HG03439 (cell line): ENCODE data around the gene KCTD7.
A peak's percentile ranks its signal among the peaks of the same experiment; 100 is the strongest.
"Not testable (repeated sequence)": the region's sequence is repeated elsewhere in the genome, so short reads cannot be mapped to it uniquely, and the experiment has no call there.

Source experiments
- ATAC-seq: cut with Tn5 transposase; IDR thresholded peaks from one replicate; pipeline ENCODE4 v1.9.1; 2021; ENCODE audit warnings: mild to moderate bottlenecking, moderate library complexity; ENCODE audit not compliant: unreplicated experiment

Gene KCTD7

DNA sequence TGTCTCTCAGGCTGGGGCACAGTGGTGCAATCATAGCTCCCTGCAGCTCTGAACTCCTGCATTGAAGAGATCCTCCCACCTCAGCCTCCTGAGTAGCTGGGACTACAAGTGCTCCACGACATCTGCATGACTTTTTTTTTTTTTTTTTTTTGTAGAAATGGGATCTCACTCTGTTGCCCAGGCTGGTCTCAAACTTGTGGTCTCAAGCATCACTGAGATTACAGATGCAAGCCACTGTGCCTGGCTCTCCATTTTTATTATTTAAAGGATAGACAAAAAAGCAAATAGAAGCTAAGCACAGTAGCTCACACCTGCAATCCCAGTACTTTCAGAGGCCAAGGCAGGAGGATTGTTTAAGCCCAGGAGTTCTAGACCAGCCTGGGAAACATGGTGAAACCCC lies 13.0 kb upstream of the KCTD7 start:
- no peak for ATAC-seq

DNA sequence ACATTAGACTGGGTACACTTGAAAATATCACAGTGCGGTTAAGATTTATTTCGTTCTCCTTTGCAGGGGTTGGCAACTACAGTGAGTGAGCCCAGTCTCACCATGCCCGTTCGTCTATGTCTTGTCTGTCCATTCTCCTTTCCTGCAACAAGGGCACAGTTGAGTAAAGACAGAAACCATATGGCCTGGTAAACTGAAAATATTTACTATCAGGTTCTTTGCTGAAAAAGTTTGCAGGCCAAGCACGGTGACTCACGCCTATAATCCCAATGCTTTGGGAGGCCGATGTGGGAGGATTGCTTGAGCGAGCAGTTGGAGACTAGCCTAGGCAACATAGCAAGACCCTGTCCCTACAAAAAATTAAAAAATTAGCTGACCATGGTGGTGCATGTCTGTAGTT lies 11.4 kb upstream of the KCTD7 start:
- no peak for ATAC-seq

DNA sequence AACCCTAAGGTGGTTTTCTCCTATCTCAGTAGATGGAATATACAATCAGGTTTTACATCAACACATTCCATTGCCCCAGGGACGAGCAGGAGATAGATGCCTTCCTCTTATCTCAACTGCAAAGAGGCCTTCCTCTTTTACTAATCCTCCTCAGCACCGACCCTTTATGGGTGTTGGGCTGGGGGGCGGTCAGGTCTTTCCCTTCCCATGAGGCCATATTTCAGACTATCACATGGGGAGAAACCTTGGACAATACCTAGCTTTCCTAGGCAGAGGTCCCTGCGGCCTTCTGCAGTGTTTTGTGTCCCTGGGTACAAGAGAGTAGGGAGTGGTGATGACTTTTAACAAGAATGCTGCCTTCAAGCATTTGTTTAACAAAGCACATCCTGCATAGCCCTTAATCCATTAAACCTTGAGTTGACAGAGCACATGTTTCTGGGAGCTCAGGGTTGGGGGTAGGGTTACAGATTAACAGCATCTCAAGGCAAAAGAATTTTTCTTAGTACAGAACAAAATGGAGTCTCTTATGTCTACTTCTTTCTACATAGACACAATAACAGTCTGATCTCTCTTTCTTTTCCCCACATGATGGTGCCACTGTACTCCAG lies 9.2 kb upstream of the KCTD7 start:
- not testable (repeated sequence) for ATAC-seq

DNA sequence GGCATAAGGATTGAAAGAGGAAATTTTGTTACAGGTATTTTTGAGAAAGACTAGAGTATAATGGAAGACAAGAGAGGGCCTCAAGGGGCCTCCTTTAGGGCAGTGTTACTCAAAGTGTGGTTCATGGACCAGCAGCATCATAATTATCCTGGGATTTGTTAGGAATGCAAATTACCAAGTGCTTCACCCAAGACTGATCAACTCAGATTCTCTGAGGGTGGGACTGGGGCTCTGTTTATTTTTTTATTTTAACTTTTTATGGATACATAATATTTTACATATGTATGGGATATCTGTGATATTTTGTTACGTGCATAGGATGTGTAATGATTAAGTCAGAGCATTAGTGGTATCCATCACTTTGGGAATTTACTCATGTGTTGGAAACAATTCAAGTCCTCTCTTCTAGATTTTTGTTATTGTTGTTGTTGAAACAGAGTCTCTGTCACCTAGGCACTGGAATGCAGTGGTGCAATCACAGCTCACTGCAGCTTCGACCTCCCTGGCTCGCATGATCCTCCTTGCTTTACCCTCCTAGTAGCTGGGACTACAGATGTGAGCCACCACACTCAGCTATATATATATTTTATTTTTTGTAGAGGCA lies 2.2 kb upstream of the KCTD7 start:
- no peak for ATAC-seq

DNA sequence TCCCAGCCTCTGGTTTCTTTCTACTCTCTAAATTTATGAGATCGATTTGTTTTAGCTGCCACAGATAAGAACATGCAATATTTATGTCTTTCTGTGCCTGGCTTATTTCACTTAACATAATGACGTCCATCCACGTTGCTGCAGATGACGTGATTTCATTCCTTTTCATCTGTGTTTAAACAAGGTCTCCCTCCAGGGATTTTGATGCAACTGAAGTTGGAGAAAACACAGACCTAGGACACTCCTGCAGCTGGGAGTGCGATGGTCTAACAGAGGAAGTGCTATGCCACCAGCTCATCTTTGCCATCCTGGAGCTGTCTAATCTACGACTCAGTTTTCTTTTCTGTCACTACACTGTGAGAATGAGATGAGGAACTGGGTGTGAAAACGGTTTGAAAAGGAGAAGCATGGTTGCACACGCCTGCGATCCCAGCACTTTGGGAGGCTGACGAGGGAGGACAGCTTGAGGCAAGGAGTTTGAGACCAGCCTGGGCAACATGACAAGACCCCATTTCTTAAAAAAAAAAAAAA lies 1.5 kb upstream of the KCTD7 start:
- no peak for ATAC-seq

DNA sequence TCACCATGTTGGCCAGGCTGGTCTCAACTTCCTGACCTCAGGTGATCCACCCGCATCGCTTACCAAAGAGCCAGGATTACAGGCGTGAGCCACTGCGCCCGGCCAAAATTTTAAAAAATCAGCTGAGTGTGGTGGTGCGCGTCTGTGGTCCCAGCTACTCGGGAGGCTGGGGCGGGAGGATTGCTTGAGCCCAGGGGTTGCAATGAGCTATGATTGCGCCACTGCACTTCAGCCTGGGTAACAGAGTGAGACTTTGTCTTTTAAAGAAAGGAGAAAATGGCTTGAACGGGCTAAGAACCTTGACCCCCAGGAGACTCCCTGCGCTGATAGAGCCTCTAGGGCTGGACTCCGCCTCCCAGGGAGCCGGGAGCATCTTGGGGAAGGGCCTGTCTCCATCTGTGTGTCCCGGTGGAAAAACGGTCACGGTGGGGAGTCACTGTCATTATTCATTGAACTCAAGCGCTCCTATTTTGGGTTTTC lies 760 bp upstream of the KCTD7 start:
- peak; percentile 8 for ATAC-seq

DNA sequence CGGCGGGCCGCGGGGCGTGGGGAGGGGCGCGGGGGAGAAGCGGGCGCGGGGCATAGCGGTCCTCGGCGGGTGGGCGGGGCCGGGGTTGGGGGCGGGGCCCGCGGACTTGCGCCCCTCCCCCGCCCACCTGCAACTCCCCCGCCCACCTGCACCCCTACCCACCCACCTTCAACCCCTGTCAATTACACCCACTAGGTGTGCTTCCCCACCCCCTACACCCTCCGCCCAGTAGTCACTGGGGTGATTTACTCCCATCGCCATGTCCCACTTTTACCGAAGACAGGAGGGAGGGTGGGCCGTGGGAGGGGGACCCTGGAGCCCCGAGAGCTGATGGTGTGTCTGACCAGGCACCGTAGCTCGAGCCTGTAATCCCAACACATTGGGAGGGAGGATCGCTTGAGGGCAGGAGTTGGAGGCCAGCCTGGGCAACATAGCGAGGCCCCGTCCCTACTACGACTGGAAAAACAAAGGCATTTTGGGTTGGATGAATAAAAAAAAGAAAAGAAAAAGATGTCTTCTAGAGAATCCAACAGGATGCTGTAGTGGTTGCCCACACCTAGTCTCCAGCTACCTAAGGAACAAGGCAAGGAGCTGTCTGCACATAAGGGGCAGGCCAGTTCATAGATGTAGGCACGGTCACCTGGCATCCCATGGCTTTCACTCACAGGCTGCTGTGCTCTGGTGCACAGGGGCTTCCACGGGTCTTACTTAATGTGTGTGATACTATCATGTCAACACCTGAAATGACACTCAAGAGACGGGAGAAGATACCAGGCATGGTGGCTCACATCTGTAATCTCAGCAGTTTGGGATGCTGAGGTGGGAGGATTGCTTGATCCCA lies 761 bp downstream of the KCTD7 start:
- no peak for ATAC-seq

DNA sequence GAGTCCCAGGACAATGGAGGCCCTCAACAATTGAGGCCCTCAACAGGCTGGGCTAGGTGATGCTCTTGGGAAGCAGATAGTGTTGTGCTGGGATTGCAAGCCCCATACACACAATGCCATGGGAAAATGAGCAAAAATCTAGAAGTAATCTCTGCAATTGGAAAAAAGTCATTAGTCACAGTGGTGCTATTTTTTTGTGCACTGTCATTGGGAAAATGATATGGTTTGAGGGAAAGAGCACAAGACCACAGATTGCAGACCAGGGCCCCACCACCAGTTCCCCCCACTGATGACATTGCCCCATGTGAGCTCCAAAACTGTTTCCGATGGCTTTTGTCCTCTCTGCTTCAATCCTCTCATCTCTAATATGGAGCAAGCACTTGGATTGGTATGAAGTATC lies 1.9 kb downstream of the KCTD7 start:
- ATAC-seq = no peak

DNA sequence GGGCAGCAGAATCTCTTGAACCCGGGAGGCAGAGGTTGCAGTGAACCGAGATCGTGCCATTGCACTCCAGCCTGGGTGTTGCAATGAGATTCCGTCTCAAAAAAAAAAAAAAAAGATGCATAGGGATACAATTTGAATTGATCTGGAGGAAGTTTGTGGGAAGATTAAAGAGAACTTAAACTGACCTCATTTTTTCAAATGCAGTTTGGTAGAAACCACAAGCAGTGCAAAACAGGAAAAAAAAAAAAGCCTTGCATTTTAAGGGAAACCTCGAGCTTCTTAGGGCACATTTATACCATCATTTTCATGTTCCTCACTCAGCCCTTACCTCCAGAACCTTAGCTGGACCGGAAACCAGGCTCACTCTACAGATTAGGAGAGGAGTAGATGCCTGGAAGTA lies 2.8 kb downstream of the KCTD7 start:
- no peak for ATAC-seq

DNA sequence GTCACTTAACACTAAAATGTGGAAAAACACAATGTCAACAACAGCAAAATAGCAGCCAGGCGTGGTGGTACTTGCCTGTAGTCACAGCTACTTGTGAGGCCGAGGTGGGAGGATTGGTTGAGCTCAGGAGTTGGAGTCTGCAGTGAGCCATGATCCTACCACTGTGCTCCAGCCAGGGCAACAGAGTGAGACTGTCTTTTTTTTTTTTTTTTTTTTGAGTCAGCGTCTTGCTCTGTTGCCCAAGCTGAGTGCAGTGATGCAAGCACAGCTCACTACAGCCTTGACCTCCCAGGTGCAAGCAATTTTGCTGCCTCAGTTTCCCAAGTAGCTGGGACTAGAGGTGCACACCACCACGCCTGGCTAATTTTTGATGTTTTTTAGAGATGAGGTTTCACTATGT lies 6.1 kb downstream of the KCTD7 start:
- no peak for ATAC-seq

DNA sequence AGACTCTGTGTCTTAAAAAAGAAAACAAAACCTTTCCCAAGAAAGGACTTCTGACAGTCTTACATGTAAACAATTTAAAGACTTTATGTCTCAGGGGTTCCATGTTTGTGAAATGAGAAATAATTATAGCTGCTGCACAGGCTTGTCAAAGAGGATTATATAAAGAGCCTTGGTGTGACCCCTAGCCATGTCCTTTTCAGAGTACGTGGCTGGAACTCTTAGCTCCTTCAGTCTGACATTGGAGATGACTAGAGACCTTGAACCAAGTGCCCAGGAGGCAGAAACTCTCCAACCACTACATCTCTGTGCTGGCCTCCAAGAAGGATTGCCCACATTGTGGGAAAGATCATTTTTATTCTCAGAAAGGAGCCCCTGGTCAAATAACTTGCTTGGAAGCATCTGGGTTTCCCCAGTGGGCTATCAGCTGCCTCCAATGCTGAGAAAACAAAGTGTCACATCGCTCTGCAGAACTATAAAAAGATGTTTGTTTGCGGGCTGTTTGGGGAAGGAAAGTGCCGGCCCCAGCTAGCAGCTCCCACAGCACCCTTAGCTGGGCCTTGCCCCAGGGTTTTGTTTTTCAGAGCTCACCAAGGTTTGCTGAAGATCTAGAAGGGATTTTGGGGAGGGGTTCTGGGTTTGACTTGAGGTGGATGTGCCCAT lies 6.8 kb downstream of the KCTD7 start:
- ATAC-seq = not testable (repeated sequence)

DNA sequence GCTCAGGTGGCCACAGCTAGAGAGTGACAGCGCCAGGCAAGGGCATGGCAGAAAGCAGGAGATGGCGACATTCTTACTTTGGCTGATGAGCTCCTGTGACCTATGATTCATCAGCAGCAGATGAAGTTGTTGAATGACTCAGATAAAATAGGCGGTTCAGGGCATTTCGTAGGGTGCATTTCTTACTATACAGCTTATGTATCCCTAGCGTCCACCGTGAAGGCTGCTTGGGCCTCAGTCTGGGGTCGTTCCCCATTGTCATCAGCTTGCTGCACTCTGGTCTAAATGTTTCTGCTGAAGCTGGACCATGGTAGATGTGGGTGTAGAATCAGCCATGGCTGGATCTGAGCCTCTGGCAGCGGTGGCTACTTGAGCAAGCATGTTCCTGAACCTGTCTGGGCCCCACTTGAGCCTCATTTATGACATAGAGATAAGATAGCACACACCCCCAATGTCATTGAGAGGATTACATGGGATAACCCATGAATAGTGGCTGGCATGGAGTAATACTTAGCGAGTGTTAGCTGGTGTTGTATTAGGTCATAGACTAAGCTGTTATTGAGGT lies 7.4 kb downstream of the KCTD7 start:
- ATAC-seq = peak; percentile 65

DNA sequence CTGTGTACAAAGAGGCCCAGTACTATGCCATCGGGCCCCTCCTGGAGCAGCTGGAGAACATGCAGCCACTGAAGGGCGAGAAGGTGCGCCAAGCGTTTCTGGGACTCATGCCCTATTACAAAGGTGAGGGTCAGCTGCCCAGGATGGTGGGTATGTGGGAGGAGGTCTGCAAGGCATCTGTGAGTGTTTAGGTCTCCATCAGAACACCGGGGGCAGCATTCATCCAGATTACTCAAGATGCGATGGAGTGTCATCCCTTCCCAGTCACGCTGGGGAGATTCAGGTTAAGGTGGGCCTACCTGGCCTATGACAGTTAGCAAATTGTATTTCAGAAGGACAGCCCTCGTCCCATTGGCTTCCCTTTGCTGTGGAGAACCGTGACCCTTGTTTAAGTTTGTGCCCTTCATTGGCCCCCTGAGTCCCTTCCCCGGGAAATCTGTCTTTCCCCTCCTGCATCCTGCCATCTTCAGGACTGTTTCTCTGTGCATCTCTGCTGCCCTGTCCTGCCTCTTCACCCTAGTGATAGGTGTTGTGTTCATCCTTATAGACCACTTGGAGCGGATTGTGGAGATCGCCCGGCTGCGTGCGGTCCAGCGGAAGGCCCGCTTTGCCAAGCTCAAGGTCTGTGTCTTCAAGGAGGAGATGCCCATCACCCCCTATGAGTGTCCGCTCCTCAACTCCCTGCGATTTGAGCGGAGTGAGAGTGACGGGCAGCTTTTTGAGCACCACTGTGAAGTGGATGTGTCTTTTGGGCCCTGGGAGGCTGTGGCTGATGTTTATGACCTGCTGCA lies 9.8 kb downstream of the KCTD7 start:
- ATAC-seq = no peak

DNA sequence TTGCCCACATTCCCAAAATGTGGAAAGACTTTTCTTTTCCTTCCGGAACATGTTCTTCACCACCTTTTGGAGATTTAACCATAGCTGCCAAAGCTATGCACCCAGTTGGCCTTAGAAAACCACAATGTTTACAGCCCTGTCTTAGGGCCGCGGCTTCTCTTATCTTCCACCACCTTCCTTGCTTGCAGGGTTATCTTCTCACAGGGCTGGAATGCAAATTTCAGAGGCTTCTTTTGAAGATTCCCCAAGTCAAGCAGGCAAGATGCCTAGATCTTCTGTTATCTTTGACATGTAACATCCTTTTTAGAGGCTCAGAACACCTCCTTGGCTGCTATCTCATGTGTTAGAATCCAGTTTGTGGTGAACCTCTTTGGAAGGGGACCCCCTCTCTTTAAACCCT lies 11.1 kb downstream of the KCTD7 start:
- ATAC-seq = no peak

DNA sequence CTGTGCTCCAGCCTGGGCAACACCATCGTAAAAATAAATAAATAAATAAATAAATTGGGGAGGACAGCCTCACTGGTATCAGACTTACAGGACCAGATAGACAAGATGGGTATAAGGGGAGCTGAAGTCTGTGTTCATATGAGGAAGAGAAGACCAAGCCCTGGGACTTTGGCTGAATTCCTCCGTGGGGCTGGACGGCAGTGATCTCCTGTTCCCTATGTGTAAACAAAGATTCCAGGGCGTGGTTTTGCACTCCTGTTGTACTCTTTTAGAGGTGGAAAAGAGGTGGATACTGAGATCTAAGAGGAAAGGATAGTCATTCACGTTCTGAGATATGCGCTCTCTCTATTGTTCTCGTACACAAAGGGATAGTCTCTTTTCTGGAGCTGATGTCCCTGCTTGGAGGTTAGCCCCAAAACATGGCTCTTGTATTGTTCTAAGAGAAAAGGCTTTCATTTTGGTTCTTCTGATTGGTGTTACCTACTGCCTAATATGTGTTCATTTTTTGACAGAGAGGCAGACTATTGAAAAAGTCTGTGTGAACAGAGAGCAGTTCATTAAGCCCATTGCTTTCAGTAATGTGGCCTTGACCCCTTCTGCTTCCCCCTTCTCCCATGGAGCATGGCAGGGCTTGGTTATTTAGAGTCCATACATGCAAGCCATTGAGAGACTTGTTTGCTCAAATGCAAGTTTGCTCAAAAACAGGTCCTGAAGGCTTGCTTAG lies 12.3 kb downstream of the KCTD7 start:
- no peak for ATAC-seq

DNA sequence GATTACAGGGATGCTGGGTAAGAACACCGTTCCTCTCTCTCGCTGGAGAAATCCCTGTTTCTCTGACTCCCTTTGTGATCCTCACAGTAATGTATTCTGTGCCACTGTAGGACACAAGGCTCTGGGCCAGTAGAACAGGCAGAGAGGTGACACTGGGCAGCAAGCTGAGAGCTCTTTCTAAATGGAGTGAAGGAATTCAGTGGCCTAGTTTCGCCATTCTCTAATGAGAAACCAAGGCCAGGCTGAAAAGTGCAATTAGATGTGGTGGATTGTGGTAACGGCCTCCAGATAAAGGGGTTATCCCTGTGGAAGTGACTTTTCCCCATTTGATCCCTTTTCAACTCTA lies 12.8 kb downstream of the KCTD7 start:
- no peak for ATAC-seq

DNA sequence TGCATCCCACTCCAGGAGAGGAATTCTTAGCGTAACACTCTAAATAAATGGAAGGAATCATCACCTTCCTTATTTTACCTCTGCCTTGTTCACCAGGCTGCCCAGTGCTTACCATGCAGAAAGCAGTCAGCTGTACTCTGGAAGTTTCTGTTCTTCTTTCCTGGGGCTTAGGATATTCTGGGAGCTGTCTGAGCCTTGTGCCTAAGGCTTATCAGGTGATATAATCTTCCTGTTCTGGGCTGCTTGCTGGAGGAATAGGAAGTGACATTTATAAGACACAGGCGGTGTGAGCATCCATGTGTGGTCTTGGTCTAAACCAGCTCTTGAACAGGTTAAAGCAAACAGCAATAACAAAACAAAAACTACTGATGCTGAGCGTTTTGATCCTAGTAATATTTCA lies 13.5 kb downstream of the KCTD7 start:
- no peak for ATAC-seq

DNA sequence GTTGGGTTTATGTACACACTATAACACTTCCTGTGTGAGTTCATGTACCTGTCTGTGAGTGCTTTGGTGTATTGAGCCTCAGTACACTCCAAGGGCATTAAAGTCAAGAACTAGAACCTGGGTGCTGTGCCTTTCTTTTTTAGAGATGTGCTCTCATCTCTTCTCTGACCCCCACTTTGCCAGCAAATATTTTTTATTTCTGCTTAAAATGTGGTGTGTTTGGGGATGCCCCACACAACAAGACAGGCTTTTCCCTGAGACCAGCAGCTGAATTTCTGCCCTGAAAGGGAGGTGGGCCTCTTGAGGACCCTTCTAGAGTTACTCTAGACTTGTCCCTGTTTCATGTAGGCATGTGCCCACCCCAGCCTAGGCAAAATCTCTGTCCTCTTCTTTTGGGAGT lies 14.3 kb downstream of the KCTD7 start:
- no peak for ATAC-seq

DNA sequence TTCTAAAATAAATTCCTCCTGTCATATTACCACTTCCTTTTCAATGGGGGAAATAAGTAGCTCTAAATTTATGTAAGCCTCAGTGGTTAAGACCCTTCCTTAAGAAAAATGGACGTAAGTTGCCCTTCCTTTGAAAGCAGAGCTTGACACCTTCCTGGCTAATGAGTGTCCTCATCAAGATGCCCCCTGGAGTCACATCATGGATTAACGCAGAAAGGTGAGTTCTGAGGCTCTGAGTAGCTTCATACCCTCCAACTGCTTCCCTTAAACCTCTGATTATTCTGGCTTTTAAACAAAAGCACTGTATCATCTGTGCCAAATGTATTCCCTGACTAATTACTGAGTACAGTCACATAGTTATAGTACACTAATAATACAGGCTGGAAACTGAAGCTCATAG lies 14.7 kb downstream of the KCTD7 start:
- no peak for ATAC-seq

DNA sequence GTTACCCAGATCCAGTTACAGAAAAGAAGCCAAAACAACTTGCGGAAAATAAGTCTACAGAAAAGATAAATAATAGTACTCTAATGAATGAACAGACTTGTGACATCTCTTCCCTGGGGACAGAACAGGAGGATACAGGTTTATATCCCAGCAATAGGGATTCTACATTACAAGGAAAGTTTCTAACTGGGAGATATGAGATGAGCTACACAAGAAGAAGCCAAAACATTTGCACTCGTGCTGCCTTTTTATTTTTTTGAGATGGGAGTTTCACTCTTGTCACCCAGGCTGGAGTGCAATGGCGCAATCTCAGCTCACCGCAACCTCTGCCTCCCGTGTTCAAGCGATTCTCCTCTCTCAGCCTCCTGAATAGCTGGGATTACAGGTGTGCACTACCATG lies 22.3 kb downstream of the KCTD7 start:
- ATAC-seq = not testable (repeated sequence)
